Measurements from ENCODE around the gene RHO. TPM values are rescaled to one million over a fixed set of nuclear protein-coding genes. Genes with fewer than 3 reads are reported as not detected.

RHO gene
- total RNA-seq, 1 experiment from 2014 or later = not detected

GRCh38 chr3:129529436-129530210 lies 1.2 kb downstream of the RHO start:
- H3K9ac ChIP-seq (ENCODE audit: extremely low read depth, insufficient read length, low read length) = no peak overlapping the region
- H3K79me2 ChIP-seq (ENCODE audit: insufficient read depth, low read length) = no peaks in the 10 kb centered on the region
- no peak overlapping the region for H3K27ac ChIP-seq (ENCODE audit: insufficient read length, low read depth, low read length)
- Mint-ChIP-seq H3K4me3 (no peak overlapping the region), H3K27ac (0 out of 7 replicates have a peak overlapping the region, but pooled peaks of 1 of the 3 experiments have one; percentile 65), H3K36me3 (ENCODE audit: insufficient read depth in 1 of 3, low read depth in 3 of 3) (no peaks in the 10 kb centered on the region; a peak in 1 of 7 replicates), H3K27me3 (ENCODE audit: low read depth) (peaks cover 8% of the 10 kb centered on the region), H3K9me3 (no peaks in the 10 kb centered on the region), H3K4me1 (peaks cover 39 to 46% of the 10 kb centered on the region in 2 experiments)
- H3K18ac ChIP-seq (ENCODE audit: insufficient read length, low read depth, low read length) = no peak overlapping the region
- H4K91ac ChIP-seq (ENCODE audit: insufficient read length, low read depth, low read length) = no peak overlapping the region
- H3K23ac ChIP-seq (ENCODE audit: insufficient read length, low read depth, low read length) = no peak overlapping the region
- H4K8ac ChIP-seq (replicated peaks; ENCODE audit: insufficient read length, low read depth, low read length) = no peak overlapping the region
- no peak overlapping the region for H3K56ac ChIP-seq (ENCODE audit: insufficient read length, low read depth, low read length)
- no peak for DNase-seq
- H2AFZ ChIP-seq (ENCODE audit: low read length) = no peak overlapping the region
- H2BK12ac ChIP-seq (ENCODE audit: insufficient read length, low read depth, low read length) = no peak overlapping the region
- no peak overlapping the region for H2BK5ac ChIP-seq (ENCODE audit: insufficient read length, low read length)
- TF ChIP-seq CTCF (conservative IDR thresholded peaks at IDR 0.05) = no peak
- no CpG with 5 or more reads among the region's 12 CpGs for WGBS (ENCODE audit: extremely low coverage, insufficient read length, low lambda C conversion rate)
- no peak overlapping the region for H2BK120ac ChIP-seq (ENCODE audit: low read depth, low read length, poor library complexity, severe bottlenecking)
- H3K4ac ChIP-seq (ENCODE audit: low read depth, low read length) = no peak overlapping the region
- no peak overlapping the region for H3K14ac ChIP-seq (ENCODE audit: insufficient read depth, low read length)
- no peak overlapping the region for H2BK20ac ChIP-seq (ENCODE audit: low read depth, low read length, poor library complexity, severe bottlenecking)
- no peaks in the 10 kb centered on the region for H4K20me1 ChIP-seq (ENCODE audit: control insufficient read depth, insufficient read depth, insufficient read length)
- no peaks in the 10 kb centered on the region for H3K79me1 ChIP-seq (ENCODE audit: insufficient read depth, low read depth, low read length, poor library complexity, severe bottlenecking)
- H3K23me2 ChIP-seq (ENCODE audit: insufficient read length, low read depth, low read length, poor library complexity, severe bottlenecking) = no peaks in the 10 kb centered on the region
- no peak overlapping the region for H2AK5ac ChIP-seq (ENCODE audit: insufficient read length, low read length)
- H3T11ph ChIP-seq (ENCODE audit: low read length) = no peak overlapping the region
- H4K5ac ChIP-seq (ENCODE audit: insufficient read length, low read depth, low read length) = no peak overlapping the region
- H2BK15ac ChIP-seq (ENCODE audit: low read depth, low read length) = no peak overlapping the region
- no peaks in the 10 kb centered on the region for H3K27me3 ChIP-seq (ENCODE audit: insufficient read depth, low read length)
- no peaks in the 10 kb centered on the region for H3K9me3 ChIP-seq (ENCODE audit: control insufficient read depth, low read depth, low read length)
- H3K4me2 ChIP-seq (ENCODE audit: insufficient read depth, insufficient read length, low read length) = no peak overlapping the region
- H3K4me1 ChIP-seq (ENCODE audit: insufficient read depth, low read length) = peaks cover 13% of the 10 kb centered on the region; the same call in 1 of the 2 replicates
